GM19240 (cell line): ENCODE measurements around the gene DNAH10.
"Not testable (repeated sequence)": the region's sequence is repeated elsewhere in the genome, so short reads cannot be mapped to it uniquely, and the experiment has no call there.

ENCODE experiments used
- DNase-seq: peaks from one replicate; pipeline ENCODE4 v3.0.0; 2011; ENCODE audit warnings: low spot score; ENCODE audit not compliant: insufficient read length

DNAH10 gene

DNA sequence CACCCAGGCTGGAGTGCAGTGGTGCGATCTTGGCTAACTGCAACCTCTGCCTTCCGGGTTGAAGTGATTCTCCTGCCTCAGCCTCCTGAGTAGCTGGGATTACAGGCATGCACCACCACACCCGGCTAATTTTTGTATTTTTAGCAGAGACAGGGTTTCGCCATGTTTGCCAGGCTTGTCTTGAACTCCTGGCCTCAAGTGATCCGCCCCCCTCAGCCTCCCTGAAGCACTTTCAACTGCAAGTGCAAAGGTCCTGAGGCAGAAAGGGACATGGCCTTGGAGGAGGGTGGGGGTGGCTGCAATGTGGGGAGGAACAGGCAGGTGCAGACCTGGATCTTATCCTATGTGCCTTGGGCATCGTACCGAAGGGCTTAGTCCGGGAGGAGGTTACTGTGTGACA lies 27.3 kb downstream of the DNAH10 start:
- DNase-seq: not testable (repeated sequence)

GRCh38 chr12:123790905-123791467 lies 28.9 kb downstream of the DNAH10 start:
- no peak for DNase-seq

DNA sequence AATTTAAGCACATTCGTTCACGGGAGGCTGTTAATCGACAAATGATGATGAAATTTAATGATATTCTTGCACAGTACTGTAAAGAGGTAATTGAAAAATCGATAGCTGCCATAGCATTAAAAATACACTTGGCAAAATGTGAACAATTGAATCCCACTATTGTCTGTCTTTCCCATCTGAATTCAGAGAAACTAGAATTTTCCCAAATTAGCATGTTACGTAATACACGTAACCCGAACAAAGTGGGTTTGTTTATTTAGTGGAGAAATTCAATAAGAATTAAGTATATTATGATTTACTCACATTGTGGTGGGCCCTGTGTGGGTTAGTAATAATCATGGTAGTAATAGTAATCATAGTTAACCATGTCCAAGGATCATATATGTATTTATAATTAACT lies 31.9 kb downstream of the DNAH10 start:
- no peak for DNase-seq

DNA sequence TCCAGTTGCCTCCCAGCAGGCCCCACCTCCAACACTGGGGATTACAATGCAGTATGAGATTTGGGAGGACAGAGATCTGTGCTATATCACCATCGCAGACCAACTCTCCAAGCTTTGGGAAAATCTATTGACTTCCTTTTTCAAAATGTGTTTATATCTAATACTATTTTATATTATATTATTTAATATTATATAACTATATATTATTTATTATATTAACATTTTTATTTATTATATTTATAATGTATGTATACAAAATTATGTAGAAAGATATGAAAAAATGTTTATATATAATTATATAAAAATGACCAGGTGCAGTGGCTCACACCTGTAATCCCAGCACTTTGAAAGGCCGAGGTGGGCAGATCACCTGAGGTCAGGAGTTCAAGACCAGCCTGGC lies 36.4 kb downstream of the DNAH10 start:
- DNase-seq: no peak

DNA sequence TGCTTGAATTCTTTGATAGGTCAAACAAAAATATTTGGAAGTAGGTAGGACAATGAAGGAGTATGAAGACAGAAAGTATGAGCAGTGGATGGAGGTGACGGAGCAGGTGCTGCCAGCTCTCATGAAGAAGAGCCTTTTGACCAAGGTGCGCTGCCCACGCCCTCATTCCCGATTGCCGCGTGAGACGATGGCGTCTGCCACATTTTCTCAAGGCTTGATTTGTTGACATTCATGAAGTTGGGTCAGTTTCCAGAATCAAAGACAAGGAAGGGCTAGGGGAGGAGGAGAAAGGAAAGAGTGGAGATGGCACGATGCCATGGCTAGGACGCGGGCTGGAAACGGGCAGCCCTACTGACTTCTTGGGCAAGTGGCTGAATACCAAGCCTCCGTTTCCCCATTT lies 37.1 kb downstream of the DNAH10 start:
- no peak for DNase-seq

- no peak for DNase-seq
Observed at GRCh38 chr12:123801573-123802178, 39.6 kb downstream of the DNAH10 start.

- no peak for DNase-seq
Observed at GRCh38 chr12:123805173-123805572, 43.1 kb downstream of the DNAH10 start.

- DNase-seq: no peak
Observed at GRCh38 chr12:123807002-123807401, 44.9 kb downstream of the DNAH10 start.

GRCh38 chr12:123807670-123808069 lies 45.6 kb downstream of the DNAH10 start:
- DNase-seq: no peak

DNA sequence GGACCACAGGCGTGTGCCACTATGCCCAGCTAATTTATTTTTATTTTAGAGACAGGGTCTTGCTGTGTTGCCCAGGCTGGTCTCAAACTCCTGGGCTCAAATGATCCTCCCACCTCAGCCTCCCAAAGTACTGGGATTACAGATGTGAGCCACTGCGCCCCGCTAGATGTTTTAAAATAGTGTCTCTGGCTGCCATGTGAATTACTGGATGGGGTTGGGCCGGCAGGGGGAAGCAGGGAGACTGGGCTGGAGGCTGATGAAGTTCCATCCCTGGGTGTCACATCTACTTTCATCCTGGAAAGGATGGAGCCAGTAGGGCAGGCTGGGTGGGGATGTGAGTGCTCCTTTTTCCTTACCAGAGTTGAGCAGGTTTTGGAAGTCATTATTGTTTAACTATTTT lies 46.1 kb downstream of the DNAH10 start:
- DNase-seq: no peak

- DNase-seq: no peak
Observed at GRCh38 chr12:123813349-123813748, 51.2 kb downstream of the DNAH10 start.

DNA sequence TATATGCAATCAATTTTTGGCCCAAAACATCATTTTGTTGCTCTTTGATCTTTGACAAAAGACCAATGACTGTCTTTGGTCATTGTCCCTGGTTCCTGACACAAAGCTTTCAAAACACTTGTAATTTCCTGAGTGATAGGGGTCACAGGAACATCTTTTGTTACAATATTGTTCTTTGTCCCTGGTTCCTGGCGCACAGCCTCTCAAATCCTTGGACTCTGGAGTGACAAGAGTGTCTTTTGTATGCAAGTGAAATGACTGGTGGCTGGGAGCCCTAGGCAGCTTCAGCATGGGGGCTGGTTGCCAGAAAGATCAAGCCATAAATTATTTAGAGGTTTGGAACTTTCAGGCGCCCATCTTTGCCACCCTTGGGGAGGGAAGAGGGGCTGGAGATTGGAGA lies 53.9 kb downstream of the DNAH10 start:
- no peak for DNase-seq

- DNase-seq: no peak
Observed at GRCh38 chr12:123816896-123817537, 54.9 kb downstream of the DNAH10 start.

DNA sequence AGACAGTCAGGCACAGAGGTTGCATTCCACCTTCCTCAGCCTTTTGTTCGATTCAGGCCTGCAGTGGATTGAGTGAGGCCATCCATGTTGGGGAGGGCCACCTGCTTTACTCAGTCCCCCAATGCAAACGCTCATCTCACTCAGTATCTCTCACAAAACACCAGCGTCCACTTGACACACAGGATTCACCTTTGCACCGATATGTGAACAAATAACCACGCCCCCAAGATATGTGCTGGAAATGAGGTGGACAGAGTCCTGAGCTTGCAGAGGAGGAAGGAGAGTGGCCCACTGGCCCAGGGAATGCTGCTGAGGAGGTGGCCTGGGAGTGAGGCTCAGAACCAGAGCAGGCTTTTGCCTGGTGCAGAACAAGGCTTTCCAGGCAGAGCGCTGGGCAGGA lies 60.7 kb downstream of the DNAH10 start:
- no peak for DNase-seq

- DNase-seq: no peak
Observed at GRCh38 chr12:123828120-123828519, 66.0 kb downstream of the DNAH10 start.

- no peak for DNase-seq
Observed at GRCh38 chr12:123828854-123829547, 66.9 kb downstream of the DNAH10 start.

DNA sequence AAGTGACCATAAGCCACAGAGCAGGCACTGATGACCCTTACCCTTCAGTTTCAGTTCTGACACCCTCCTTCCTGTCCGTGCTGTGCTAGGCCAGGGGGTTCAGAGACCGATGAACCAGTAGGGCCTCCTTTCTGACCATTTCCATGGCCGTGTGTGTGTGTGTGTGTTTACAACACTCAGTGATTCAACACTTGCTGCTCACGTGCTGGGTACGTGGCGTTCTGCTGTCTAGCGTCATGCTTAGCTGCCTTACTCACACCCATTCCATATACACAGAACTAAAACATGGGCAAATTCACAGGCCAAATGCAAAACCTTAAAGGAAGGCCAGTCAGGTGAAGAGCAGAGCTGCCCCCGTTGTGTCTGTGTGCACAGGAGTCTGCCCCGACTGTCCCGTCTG lies 67.5 kb downstream of the DNAH10 start:
- no peak for DNase-seq

GRCh38 chr12:123830675-123831074 lies 68.6 kb downstream of the DNAH10 start:
- no peak for DNase-seq

GRCh38 chr12:123832052-123832451 lies 70.0 kb downstream of the DNAH10 start:
- DNase-seq: no peak

- DNase-seq: no peak
Observed at GRCh38 chr12:123833830-123834229, 71.7 kb downstream of the DNAH10 start.

DNA sequence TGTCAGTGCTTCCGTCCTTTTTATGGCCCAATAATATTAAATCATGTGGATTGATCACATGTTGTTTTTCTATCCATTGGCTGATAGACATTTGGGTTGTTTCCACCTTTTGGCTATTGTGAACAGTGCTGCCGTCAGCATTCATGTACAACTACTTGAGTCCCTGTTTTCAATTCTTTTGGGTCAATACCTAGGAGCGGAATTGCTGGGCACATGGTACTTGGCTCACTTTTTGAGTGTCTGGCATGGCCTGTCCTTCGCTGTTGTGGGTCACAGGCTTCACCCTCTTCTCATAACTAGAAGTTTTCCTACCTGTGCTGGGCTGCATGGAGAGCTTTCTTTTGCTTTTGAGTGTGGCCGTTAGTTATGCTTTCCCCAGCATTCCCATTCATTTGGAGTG lies 72.7 kb downstream of the DNAH10 start:
- no peak for DNase-seq

- no peak for DNase-seq
Observed at GRCh38 chr12:123836292-123836691, 74.2 kb downstream of the DNAH10 start.

- DNase-seq: no peak
Observed at GRCh38 chr12:123839826-123840225, 77.7 kb downstream of the DNAH10 start.
